ENCODE results near the gene PSMB10. TPM values are rescaled to one million over a fixed set of nuclear protein-coding genes. Genes with fewer than 3 reads are reported as not detected.

PSMB10 gene
- total RNA-seq, 1 donor from 2014 or later = 16.3 TPM

DNA sequence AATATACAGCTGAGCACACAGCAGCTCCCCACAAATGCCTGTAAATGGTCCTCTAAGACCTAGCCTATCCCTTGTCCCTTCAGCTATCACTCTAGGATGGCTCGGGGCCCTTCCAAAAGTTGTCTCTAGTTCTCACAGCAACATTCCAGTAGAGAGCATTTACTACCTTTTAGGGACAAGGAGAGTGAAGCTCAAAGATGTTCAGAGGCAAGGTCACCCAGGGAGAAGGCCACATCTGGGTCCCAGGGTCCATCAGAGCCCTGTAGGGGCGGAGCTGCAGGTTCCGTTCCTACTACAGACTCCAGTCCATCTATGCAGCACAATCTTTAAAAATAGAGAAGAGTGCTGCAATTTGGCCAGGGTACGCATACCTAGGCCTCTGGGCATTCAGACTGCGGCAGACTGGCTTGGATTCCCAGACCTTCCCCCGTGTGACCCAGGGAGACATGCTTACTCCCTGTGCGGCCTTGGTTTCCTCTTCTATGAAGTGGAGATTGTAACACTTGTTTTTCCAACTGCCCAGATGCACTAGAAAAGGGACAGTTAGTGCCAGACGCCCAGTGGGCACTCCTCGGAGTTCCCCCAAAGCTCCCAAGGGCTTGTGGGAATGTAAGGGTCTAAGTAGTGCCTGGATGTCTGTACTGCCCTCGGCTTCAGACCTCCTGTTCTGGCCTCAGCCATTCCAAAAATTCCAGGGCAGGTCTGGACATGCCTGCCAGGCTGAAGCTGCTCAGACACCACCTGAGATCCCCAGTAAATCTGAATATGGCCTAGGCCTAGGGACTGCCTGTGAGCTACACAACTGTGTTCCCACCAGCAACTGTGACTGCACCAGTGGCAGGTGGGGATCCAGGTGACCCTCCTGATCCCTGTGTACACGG lies 29.3 kb upstream of the PSMB10 start:
- TF ChIP-seq, protein P1, sequence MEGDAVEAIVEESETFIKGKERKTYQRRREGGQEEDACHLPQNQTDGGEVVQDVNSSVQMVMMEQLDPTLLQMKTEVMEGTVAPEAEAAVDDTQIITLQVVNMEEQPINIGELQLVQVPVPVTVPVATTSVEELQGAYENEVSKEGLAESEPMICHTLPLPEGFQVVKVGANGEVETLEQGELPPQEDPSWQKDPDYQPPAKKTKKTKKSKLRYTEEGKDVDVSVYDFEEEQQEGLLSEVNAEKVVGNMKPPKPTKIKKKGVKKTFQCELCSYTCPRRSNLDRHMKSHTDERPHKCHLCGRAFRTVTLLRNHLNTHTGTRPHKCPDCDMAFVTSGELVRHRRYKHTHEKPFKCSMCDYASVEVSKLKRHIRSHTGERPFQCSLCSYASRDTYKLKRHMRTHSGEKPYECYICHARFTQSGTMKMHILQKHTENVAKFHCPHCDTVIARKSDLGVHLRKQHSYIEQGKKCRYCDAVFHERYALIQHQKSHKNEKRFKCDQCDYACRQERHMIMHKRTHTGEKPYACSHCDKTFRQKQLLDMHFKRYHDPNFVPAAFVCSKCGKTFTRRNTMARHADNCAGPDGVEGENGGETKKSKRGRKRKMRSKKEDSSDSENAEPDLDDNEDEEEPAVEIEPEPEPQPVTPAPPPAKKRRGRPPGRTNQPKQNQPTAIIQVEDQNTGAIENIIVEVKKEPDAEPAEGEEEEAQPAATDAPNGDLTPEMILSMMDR (IDR thresholded peaks at IDR 0.05; ENCODE audit: insufficient read depth, low read length, severe bottlenecking) = no peak
- FAIRE-seq = no peak
- peaks cover 13% of the 10 kb centered on the region for H3K36me3 ChIP-seq (ENCODE audit: control insufficient read depth, insufficient read depth, low read length)
- peak overlapping the region; percentile 87 for H3K4me3 ChIP-seq (ENCODE audit: low read depth, low read length)
- no peaks in the 10 kb centered on the region for H3K27me3 ChIP-seq (ENCODE audit: control insufficient read depth, insufficient read depth, low read length)
- peak; percentile 72 for DNase-seq (ENCODE audit: low read depth)

DNA sequence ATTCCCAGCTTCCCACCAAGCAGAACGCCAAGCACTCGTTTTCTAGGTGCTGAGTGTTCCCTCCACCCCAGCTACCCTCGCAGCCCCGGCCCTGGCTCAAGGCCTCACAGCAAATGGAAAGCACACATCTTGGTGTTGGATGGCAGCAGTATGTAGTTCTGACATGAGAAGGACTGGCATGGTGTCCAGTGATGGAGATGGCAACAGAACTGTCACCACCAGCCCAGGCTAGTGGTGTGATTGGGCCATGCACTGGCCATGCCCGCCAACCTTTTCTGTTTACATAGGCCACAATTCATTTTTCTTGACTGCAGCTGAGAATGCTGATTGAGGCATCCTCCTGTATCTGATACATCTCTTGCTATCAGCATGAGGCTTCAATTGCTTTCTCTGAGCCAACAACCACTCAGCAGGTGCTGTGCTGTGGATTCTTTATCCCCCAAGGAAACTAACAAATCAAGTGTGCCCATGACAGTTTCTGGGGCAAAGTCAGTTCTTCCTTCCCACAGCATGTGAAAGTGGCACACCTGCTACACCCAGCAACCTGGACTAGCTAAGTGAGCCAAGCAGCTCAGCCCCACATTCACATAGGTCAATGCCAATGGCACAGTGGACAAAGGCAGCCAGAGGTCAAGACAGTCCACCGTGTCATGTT lies 28.0 kb upstream of the PSMB10 start:
- DNase-seq (ENCODE audit: low read depth) (no peak), FAIRE-seq (no peak)
- no peak overlapping the region for H3K4me3 ChIP-seq (ENCODE audit: low read depth, low read length)
- TF ChIP-seq, protein P1 (IDR thresholded peaks at IDR 0.05; ENCODE audit: insufficient read depth, low read length, severe bottlenecking) = no peak
- H3K27me3 ChIP-seq (ENCODE audit: control insufficient read depth, insufficient read depth, low read length) = no peaks in the 10 kb centered on the region
- peaks cover 24% of the 10 kb centered on the region for H3K36me3 ChIP-seq (ENCODE audit: control insufficient read depth, insufficient read depth, low read length)

DNA sequence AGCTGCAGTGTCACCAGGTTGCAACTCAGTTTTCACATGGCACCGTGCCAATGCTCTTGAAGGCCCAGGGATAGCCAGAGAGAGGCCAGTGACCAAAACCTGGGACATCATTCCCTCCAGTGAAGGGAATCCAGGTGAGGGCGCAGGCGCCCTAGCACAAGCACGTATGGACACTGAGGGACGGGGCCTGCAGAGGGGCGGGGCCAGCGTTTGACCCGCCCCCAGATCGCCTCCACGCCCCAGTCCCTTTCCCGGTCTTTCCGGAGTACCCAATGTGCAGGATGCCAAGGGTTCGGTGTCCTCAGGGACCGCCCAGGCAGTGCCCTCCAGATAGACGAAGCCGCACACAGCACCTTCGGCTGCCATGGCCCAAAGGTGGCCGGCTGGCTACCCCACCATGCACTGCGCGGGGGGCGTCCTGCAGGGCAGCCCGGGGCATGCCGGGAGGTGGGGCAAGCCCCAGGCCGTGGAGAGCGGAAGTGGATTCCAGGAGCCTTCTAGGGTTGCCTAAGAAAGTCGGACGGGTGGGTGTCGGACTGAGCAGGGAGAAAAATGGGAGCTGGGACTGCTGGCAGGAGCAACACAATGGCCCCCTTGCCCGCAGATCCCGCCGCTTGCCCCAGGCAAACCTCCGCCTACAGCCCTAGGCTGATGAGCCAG lies 27.1 kb upstream of the PSMB10 start:
- FAIRE-seq (no peak), DNase-seq (ENCODE audit: low read depth) (no peak)
- TF ChIP-seq, protein P1 (IDR thresholded peaks at IDR 0.05; ENCODE audit: insufficient read depth, low read length, severe bottlenecking) = no peak
- Histone ChIP-seq H3K27me3 (ENCODE audit: control insufficient read depth, insufficient read depth, low read length) (no peaks in the 10 kb centered on the region), H3K4me3 (ENCODE audit: low read depth, low read length) (no peak overlapping the region), H3K36me3 (ENCODE audit: control insufficient read depth, insufficient read depth, low read length) (peaks cover 32% of the 10 kb centered on the region)

DNA sequence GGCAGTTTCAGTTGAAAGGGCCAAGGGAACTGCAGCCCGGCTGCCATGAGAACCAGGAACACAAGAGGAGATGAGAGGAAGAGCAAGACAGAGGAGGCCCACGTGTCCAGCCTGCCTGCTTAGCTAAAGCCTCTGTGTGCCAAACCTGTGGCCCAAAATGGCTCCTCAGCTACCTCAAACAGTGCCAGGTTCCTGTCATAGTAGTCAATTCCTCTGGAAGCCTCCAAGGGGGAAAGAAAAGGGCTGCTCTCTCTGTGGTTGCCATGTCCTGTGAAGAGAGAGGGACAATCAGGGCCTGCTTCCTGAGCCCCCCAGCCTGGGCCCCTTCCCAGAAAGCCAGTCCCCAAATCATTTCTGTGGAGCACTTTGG lies 26.6 kb upstream of the PSMB10 start:
- Histone ChIP-seq H3K27me3 (ENCODE audit: control insufficient read depth, insufficient read depth, low read length) (no peaks in the 10 kb centered on the region), H3K36me3 (ENCODE audit: control insufficient read depth, insufficient read depth, low read length) (peaks cover 37% of the 10 kb centered on the region), H3K4me3 (ENCODE audit: low read depth, low read length) (no peak overlapping the region)
- FAIRE-seq = no peak
- no peak for DNase-seq (ENCODE audit: low read depth)
- TF ChIP-seq, protein P1 (IDR thresholded peaks at IDR 0.05; ENCODE audit: insufficient read depth, low read length, severe bottlenecking) = no peak

DNA sequence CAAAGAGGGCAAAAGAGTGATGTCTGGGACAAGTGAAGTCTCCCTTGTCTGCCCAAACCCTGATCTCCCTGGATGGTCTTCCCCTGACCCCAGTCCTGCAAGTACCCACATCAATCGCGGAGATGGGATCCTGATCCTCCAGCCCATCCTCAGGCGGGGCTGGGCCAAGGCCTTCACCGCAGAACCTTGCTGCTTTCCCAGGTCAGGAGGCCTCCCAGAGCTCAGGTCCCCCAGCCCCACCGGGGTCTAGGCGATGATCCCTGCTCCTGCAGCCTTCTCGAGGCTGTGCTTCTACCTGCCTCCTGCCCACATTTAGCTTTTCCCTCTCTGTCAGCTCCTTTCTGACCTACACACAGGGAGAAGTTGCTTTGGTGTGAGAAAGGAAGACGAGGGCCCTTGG lies 25.5 kb upstream of the PSMB10 start:
- H3K4me3 ChIP-seq (ENCODE audit: low read depth, low read length) = no peak overlapping the region
- no peak for FAIRE-seq
- H3K36me3 ChIP-seq (ENCODE audit: control insufficient read depth, insufficient read depth, low read length) = peaks cover 45% of the 10 kb centered on the region
- TF ChIP-seq, protein P1 (IDR thresholded peaks at IDR 0.05; ENCODE audit: insufficient read depth, low read length, severe bottlenecking) = no peak
- DNase-seq (ENCODE audit: low read depth) = no peak
- no peaks in the 10 kb centered on the region for H3K27me3 ChIP-seq (ENCODE audit: control insufficient read depth, insufficient read depth, low read length)
